Testis (tissue), 3 donors: ENCODE results near the gene MLPH. TPM values are rescaled to one million over a fixed set of nuclear protein-coding genes. Genes with fewer than 3 reads are reported as not detected.

Source experiments
- DNase-seq: peaks from one replicate; pipeline ENCODE4 v3.0.0-alpha.2; 2019
- H3K27ac ChIP-seq, 2 donors: fragments of 200-600 bp; sonication (generic); one replicate each; pipeline ENCODE4 v1.5.1; 2019
- H3K27me3 ChIP-seq: fragments of 200-600 bp; sonication (generic); one replicate; pipeline ENCODE4 v1.5.1; 2019
- H3K36me3 ChIP-seq: fragments of 200-600 bp; sonication (generic); one replicate; pipeline ENCODE4 v1.5.1; 2017; ENCODE audit warnings: low read depth; ENCODE audit errors: missing control alignments
- H3K4me1 ChIP-seq: fragments of 200-600 bp; sonication (generic); one replicate; pipeline ENCODE4 v1.5.1; 2019
- H3K4me3 ChIP-seq, 2 donors: fragments of 200-600 bp; sonication (generic); one replicate each; pipeline ENCODE4 v1.5.1; 2017 to 2019
- H3K9me3 ChIP-seq: fragments of 200-600 bp; sonication (generic); one replicate; pipeline ENCODE4 v1.5.1; 2017
- POLR2A ChIP-seq: fragments of 450-650 bp; IDR thresholded peaks from one replicate; pipeline ENCODE4 v1.6.1; 2017; ENCODE audit warnings: antibody characterized with exemption, mild to moderate bottlenecking, moderate library complexity
- WGBS, 2 donors: methylation state at CpG; one replicate each; pipeline ENCODE4 v1.1.5; 2018; 5-methylcytosine and 5-hydroxymethylcytosine counted together
- intact Hi-C: fragments of 100-400 bp; cut with DNase I; formaldehyde crosslinking; loops from one replicate; pipeline ENCODE4 v1.15.1; 2023; ENCODE audit warnings: low total_unique reads
- polyA plus RNA-seq: library from polyadenylated mRNA; stranded (reverse); fragments of 350-450 nt; fragmentation: Illumina TruSeq; extraction: RNeasy Lipid Tissue Mini Kit (QIAGEN cat#74804); gene quantifications from one replicate; pipeline ENCODE4 v1.2.3, GENCODE V29; 2014; ENCODE audit warnings: low read depth, low replicate concordance; ENCODE audit not compliant: insufficient read depth
- total RNA-seq, 2 donors: library from RNA; depleted of rRNA; stranded (reverse); fragments of >200 nt; gene quantifications; one replicate each; pipeline ENCODE4 v1.2.3, GENCODE V29; 2016
- TF ChIP-seq, protein P1 (sequence below), 3 experiments: fragments of 450-650 bp in 2 of 3; fragments of 200-600 bp in 1 of 3; sonication (generic) in 1 of 3; IDR thresholded peaks; one replicate each; pipeline ENCODE4 v1.5.1; 2016 to 2019; ENCODE audit warnings: antibody characterized with exemption in 3 of 3, mild to moderate bottlenecking in 2 of 3, moderate library complexity in 1 of 3

Gene MLPH
- total and polyA plus RNA-seq, 3 donors from 2014 or later, result 5.5 to 7.4 (median 6.5) TPM

GRCh38 chr2:237572742-237573101 is 85.7 kb downstream of the MLPH start:
- intact Hi-C loops, result loop anchor here (5.0 kb wide), 1 partner anchor 60 kb away; no protein-coding TSS in a partner anchor
- no peak overlapping the region for H3K4me3 ChIP-seq
- no peaks in the 10 kb centered on the region for H3K27me3 ChIP-seq
- 78 to 87% methylated on average over 4 of the region's 4 CpGs for WGBS, 2 donors
- no peak for TF ChIP-seq POLR2A
- TF ChIP-seq, protein P1, sequence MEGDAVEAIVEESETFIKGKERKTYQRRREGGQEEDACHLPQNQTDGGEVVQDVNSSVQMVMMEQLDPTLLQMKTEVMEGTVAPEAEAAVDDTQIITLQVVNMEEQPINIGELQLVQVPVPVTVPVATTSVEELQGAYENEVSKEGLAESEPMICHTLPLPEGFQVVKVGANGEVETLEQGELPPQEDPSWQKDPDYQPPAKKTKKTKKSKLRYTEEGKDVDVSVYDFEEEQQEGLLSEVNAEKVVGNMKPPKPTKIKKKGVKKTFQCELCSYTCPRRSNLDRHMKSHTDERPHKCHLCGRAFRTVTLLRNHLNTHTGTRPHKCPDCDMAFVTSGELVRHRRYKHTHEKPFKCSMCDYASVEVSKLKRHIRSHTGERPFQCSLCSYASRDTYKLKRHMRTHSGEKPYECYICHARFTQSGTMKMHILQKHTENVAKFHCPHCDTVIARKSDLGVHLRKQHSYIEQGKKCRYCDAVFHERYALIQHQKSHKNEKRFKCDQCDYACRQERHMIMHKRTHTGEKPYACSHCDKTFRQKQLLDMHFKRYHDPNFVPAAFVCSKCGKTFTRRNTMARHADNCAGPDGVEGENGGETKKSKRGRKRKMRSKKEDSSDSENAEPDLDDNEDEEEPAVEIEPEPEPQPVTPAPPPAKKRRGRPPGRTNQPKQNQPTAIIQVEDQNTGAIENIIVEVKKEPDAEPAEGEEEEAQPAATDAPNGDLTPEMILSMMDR (IDR thresholded peaks at IDR 0.05), result no peak
- H3K27ac ChIP-seq, result no peak overlapping the region
- H3K36me3 ChIP-seq, result no peaks in the 10 kb centered on the region
- H3K9me3 ChIP-seq, result no peaks in the 10 kb centered on the region
- DNase-seq, result no peak
- H3K4me1 ChIP-seq, result peaks cover 7% of the 10 kb centered on the region

- 89 to 94% methylated on average over 8 of the region's 8 CpGs for WGBS, 2 donors
- H3K36me3 ChIP-seq, result no peaks in the 10 kb centered on the region
- H3K9me3 ChIP-seq, result no peaks in the 10 kb centered on the region
- intact Hi-C loops, result loop anchor here (5.0 kb wide), 1 partner anchor 62 kb away; no protein-coding TSS in a partner anchor
- H3K4me3 ChIP-seq, result no peak overlapping the region
- no peak overlapping the region for H3K27ac ChIP-seq
- H3K27me3 ChIP-seq, result no peaks in the 10 kb centered on the region
- TF ChIP-seq, protein P1 (IDR thresholded peaks at IDR 0.05), result no peak
- TF ChIP-seq POLR2A, result no peak
- DNase-seq, result no peak
- peaks cover 7% of the 10 kb centered on the region for H3K4me1 ChIP-seq
These were observed 86.8 kb downstream of the MLPH start for GRCh38 chr2:237573721-237574415.

- intact Hi-C loops, result loop anchor here (5.0 kb wide), 1 partner anchor 62 kb away; no protein-coding TSS in a partner anchor
- Histone ChIP-seq H3K4me3 (no peak overlapping the region), H3K4me1 (peaks cover 7% of the 10 kb centered on the region), H3K27me3 (no peaks in the 10 kb centered on the region), H3K27ac (no peak overlapping the region), H3K36me3 (no peaks in the 10 kb centered on the region), H3K9me3 (no peaks in the 10 kb centered on the region)
- TF ChIP-seq, protein P1 (IDR thresholded peaks at IDR 0.05), result no peak
- no peak for TF ChIP-seq POLR2A
- WGBS, 2 donors, result 91 to 92% methylated on average over 8 to 9 of the region's 9 CpGs
- DNase-seq, result no peak
These were observed 87.4 kb downstream of the MLPH start for GRCh38 chr2:237574467-237574866.

DNA sequence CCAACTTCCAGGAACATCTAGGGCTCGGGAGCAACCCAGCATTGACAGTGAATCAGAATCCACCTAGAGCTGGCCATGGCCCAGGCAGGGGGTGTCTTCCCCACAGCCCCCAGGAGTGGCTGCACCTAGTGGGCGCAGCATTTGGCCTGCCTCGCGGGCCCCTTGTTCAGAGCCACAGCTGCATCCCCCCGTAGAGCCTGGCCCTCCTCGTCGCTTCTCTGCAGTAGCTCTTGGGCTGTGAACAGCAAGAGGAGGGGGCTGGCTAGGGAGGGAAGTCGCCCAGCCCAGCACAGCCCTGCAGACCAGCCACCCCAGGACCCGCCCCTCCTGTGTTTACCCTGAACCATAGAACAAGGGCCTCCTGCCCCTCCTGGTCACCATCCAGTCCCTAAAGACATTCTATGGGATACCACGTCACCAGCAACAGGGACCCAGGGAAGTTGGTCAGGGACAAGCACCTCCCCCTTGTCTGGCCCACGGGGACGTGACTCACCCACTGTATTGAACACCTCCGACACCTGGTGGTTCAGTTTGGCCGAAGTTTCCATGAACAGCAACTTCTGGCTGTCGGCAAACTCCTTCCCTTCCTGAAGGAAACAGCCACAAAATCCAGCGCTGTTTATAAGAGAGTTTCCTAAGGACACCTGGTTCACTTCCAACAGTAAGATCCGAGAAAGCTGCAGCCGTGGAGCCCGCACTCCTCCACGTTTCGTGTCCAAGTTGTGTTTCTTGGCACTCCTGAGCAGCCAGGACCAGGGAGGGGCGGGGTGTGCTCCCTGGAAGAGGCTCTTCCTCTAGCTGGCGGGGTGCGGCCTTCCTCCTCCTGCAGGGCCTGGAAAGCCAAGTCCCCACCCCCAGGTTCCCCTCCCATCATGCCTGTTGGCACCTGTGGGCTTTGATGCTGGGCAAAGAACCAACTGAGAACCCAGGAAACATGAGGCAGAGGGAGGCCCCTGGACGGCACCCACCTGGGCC is 88.1 kb downstream of the MLPH start:
- DNase-seq, result peak; percentile 29
- no peaks in the 10 kb centered on the region for H3K36me3 ChIP-seq
- intact Hi-C loops, result loop anchor here (5.0 kb wide), 1 partner anchor 63 kb away; no protein-coding TSS in a partner anchor
- TF ChIP-seq, protein P1 (IDR thresholded peaks at IDR 0.05), result no peak
- no peak for TF ChIP-seq POLR2A
- H3K9me3 ChIP-seq, result no peaks in the 10 kb centered on the region
- H3K4me3 ChIP-seq, result no peak overlapping the region
- 65 to 71% methylated on average over 19 to 25 of the region's 25 CpGs for WGBS, 2 donors
- peaks cover 7% of the 10 kb centered on the region for H3K4me1 ChIP-seq
- H3K27ac ChIP-seq, result no peak overlapping the region
- no peaks in the 10 kb centered on the region for H3K27me3 ChIP-seq
